ENCODE results near the gene C5orf47. TPM values are rescaled to one million over a fixed set of nuclear protein-coding genes. Genes with fewer than 3 reads are reported as not detected.
A peak's percentile ranks its signal among the peaks of the same experiment; 100 is the strongest.

Gene C5orf47
- total RNA-seq, 1 donor from 2014 or later: not detected

- Mint-ChIP-seq H3K4me3 (ENCODE audit: unreplicated experiment) (no peak overlapping the region), H3K9me3 (ENCODE audit: unreplicated experiment) (no peaks in the 10 kb centered on the region), H3K36me3 (ENCODE audit: unreplicated experiment) (peaks cover 14% of the 10 kb centered on the region), H3K27me3 (ENCODE audit: unreplicated experiment) (peaks cover 2% of the 10 kb centered on the region), H3K4me1 (ENCODE audit: low read depth, unreplicated experiment) (no peaks in the 10 kb centered on the region), H3K27ac (ENCODE audit: unreplicated experiment) (no peak overlapping the region)
- no peak for DNase-seq
- no peak for TF ChIP-seq CTCF (IDR thresholded peaks at IDR 0.05; ENCODE audit: partially characterized antibody, unreplicated experiment)
These were observed 41.3 kb downstream of the C5orf47 start for GRCh38 chr5:174030286-174030685.

- Mint-ChIP-seq H3K9me3 (ENCODE audit: unreplicated experiment) (peaks cover 16% of the 10 kb centered on the region), H3K27ac (ENCODE audit: unreplicated experiment) (peak overlapping the region; percentile 99), H3K4me3 (ENCODE audit: unreplicated experiment) (peak overlapping the region; percentile 87), H3K27me3 (ENCODE audit: unreplicated experiment) (peaks cover 11% of the 10 kb centered on the region), H3K36me3 (ENCODE audit: unreplicated experiment) (peaks cover 8% of the 10 kb centered on the region), H3K4me1 (ENCODE audit: low read depth, unreplicated experiment) (peaks cover 31% of the 10 kb centered on the region)
- no peak for TF ChIP-seq CTCF (IDR thresholded peaks at IDR 0.05; ENCODE audit: partially characterized antibody, unreplicated experiment)
- DNase-seq: peak; percentile 25
These were observed 55.7 kb downstream of the C5orf47 start for GRCh38 chr5:174044466-174045254.

GRCh38 chr5:174045470-174046025 is 56.6 kb downstream of the C5orf47 start, which contains the start of gene NSG2:
NSG2 (plus strand) TSS chr5:174045706; CDS start chr5:174046756, 1,050 bp downstream.
- peak; percentile 30 for TF ChIP-seq CTCF (IDR thresholded peaks at IDR 0.05; ENCODE audit: partially characterized antibody, unreplicated experiment)
- H3K36me3 Mint-ChIP-seq (ENCODE audit: unreplicated experiment): peaks cover 8% of the 10 kb centered on the region
- H3K27me3 Mint-ChIP-seq (ENCODE audit: unreplicated experiment): peaks cover 11% of the 10 kb centered on the region
- peak within 1 kb of the TSS; percentile 87 for H3K4me3 Mint-ChIP-seq (ENCODE audit: unreplicated experiment)
- H3K27ac Mint-ChIP-seq (ENCODE audit: unreplicated experiment): peak within 1 kb of the TSS; percentile 99
- peaks cover 31% of the 10 kb centered on the region for H3K4me1 Mint-ChIP-seq (ENCODE audit: low read depth, unreplicated experiment)
- H3K9me3 Mint-ChIP-seq (ENCODE audit: unreplicated experiment): peaks cover 16% of the 10 kb centered on the region
- peak; percentile 91 for DNase-seq

GRCh38 chr5:174046558-174046957 is 57.6 kb downstream of the C5orf47 start:
- TF ChIP-seq CTCF (IDR thresholded peaks at IDR 0.05; ENCODE audit: partially characterized antibody, unreplicated experiment): no peak
- no peak for DNase-seq
- peak overlapping the region; percentile 87 for H3K4me3 Mint-ChIP-seq (ENCODE audit: unreplicated experiment)

More at GRCh38 chr5:174046558-174046957, 57.6 kb downstream of the C5orf47 start:
- Mint-ChIP-seq H3K36me3 (ENCODE audit: unreplicated experiment) (peaks cover 16% of the 10 kb centered on the region), H3K27me3 (ENCODE audit: unreplicated experiment) (peaks cover 11% of the 10 kb centered on the region), H3K9me3 (ENCODE audit: unreplicated experiment) (peaks cover 16% of the 10 kb centered on the region), H3K27ac (ENCODE audit: unreplicated experiment) (peak overlapping the region; percentile 99), H3K4me1 (ENCODE audit: low read depth, unreplicated experiment) (peaks cover 37% of the 10 kb centered on the region)

Data from glutamatergic neuron (in vitro differentiated cells).